Measurements from ENCODE around the gene KNCN. TPM values are rescaled to one million over a fixed set of nuclear protein-coding genes. Genes with fewer than 3 reads are reported as not detected.
A peak's percentile ranks its signal among the peaks of the same experiment; 100 is the strongest.

The KNCN gene
- under 1 TPM; 0.43 to 0.47 TPM for total RNA-seq
- polyA plus RNA-seq (ENCODE audit: insufficient read depth, low read depth, low replicate concordance): 4.0 TPM
- long read RNA-seq, donor 1: 0 reads
- long read RNA-seq, donor 2: 0 reads

DNA sequence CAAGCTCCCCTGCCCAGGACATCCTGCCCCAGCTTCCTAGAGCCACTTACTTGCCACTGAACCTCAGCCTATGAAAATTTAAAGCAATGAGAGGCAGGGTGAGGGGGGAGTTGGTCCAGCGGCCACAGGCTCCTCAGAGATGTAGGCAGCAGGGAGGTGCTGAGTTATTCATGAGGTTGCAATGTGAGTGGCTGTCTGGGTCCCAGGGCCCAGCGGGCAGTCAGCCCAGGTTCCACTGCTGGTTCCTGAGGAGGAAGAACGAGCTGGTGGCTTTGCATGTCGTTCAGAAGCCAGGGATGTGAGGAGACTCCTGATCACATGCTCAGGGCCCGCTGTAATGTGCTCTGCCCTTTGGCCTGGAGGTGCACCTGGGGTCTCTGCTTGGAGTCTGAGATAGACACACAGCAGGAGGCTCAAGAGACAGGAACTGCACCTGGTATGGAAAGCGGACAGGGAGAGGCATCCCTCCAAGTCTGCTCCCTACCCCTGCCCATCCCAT, at the start of gene KNCN:
Gene KNCN (minus strand): TSS at position 51 of the 499 bp plus-strand sequence. CDS start 432 bp downstream, outside the sequence.
- WGBS, 2 donors: 85 to 88% methylated on average over 6 of the region's 6 CpGs
- no peak for DNase-seq
- no peaks in the 10 kb centered on the region for H3K36me3 ChIP-seq (ENCODE audit: low read depth, missing control alignments)

DNA sequence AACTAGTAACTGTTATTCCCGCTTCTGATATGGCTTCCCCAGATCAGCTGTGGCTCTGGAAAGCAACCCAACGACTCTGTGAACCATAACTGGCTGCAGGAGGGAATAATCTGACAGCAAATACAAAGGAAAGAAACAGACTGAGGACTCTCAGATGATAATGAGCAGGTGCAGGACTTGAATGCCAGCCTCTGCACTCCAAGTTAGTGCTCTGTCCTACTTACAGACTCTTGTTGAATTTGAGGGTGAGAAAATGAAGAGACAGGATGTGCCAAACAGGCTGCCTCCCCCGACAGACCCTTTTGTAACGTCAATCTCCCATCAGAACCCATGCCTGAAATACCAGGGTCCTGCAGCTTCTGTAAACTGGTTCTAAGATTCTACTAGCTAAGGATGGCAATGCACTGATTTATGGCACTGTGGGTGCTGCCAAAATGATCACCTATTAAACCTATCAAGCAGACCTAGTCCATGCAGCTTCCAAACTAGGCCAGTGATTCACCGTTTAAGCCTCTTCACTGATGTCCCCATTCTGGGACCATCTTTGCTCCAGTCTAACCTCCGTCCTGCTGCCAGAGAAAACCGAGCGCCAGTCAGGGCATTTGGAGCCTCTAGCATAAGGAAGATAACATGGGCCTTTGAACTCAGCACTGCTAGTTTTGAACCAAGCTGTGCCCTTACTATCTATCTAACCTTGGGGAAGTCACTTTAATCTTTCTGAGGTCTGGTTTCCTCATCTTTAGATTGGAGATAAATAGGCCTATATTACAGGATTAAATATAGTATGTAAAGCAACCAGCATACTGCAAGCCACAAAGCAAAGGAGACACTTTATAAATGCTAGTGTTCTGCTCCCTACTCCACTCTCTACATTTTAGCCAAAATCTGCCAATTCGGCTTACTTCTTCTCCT, 47.9 kb upstream of the KNCN start:
- TF ChIP-seq POLR2A (IDR thresholded peaks at IDR 0.05) (no peak), CTCF (IDR thresholded peaks at IDR 0.05) (no peak)
- H3K9me3 ChIP-seq: no peaks in the 10 kb centered on the region
- 76 to 80% methylated on average over 9 of the region's 9 CpGs for WGBS, 2 donors
- no peak for DNase-seq
- intact Hi-C loops (cut with DNase I; ENCODE audit: low total_unique reads): no loop called here
- no peaks in the 10 kb centered on the region for H3K36me3 ChIP-seq (ENCODE audit: low read depth, missing control alignments)
- no peak overlapping the region for H3K27ac ChIP-seq
- H3K4me3 ChIP-seq: no peak overlapping the region
- no peaks in the 10 kb centered on the region for H3K27me3 ChIP-seq
- peaks cover 11% of the 10 kb centered on the region for H3K4me1 ChIP-seq

More for the DNA sequence above, at the start of gene KNCN:
- H3K9me3 ChIP-seq: no peaks in the 10 kb centered on the region
- TF ChIP-seq CTCF (IDR thresholded peaks at IDR 0.05) (no peak), POLR2A (IDR thresholded peaks at IDR 0.05) (no peak)
- no peak within 1 kb of the TSS for H3K27ac ChIP-seq
- no peak within 1 kb of the TSS for H3K4me3 ChIP-seq
- H3K27me3 ChIP-seq: no peaks in the 10 kb centered on the region
- intact Hi-C loops (cut with DNase I; ENCODE audit: low total_unique reads): no loop called here
- H3K4me1 ChIP-seq: no peaks in the 10 kb centered on the region

- peaks cover 3% of the 10 kb centered on the region for H3K4me1 ChIP-seq
- H3K27ac ChIP-seq: no peak overlapping the region
- H3K4me3 ChIP-seq: no peak overlapping the region
- no peaks in the 10 kb centered on the region for H3K9me3 ChIP-seq
- intact Hi-C loops (cut with DNase I; ENCODE audit: low total_unique reads): no loop called here
- WGBS, 2 donors: 92 to 96% methylated on average over 3 of the region's 3 CpGs
- DNase-seq: no peak
- no peaks in the 10 kb centered on the region for H3K27me3 ChIP-seq
- no peak for TF ChIP-seq POLR2A (IDR thresholded peaks at IDR 0.05)
- no peaks in the 10 kb centered on the region for H3K36me3 ChIP-seq (ENCODE audit: low read depth, missing control alignments)
These were observed 45.4 kb upstream of the KNCN start for GRCh38 chr1:46596846-46597245.

- DNase-seq: no peak
- no peaks in the 10 kb centered on the region for H3K27me3 ChIP-seq
- no peak overlapping the region for H3K4me3 ChIP-seq
- intact Hi-C loops (cut with DNase I; ENCODE audit: low total_unique reads): no loop called here
- no peaks in the 10 kb centered on the region for H3K36me3 ChIP-seq (ENCODE audit: low read depth, missing control alignments)
- H3K9me3 ChIP-seq: no peaks in the 10 kb centered on the region
- WGBS, 2 donors: 100% methylated on average over 1 of the region's 1 CpG
- peaks cover 3% of the 10 kb centered on the region for H3K4me1 ChIP-seq
- TF ChIP-seq POLR2A (IDR thresholded peaks at IDR 0.05) (no peak), CTCF (IDR thresholded peaks at IDR 0.05) (no peak)
- peak overlapping the region in 1 of 2 donors; percentile 11 for H3K27ac ChIP-seq
These were observed 44.6 kb upstream of the KNCN start for GRCh38 chr1:46596036-46596435.

DNA sequence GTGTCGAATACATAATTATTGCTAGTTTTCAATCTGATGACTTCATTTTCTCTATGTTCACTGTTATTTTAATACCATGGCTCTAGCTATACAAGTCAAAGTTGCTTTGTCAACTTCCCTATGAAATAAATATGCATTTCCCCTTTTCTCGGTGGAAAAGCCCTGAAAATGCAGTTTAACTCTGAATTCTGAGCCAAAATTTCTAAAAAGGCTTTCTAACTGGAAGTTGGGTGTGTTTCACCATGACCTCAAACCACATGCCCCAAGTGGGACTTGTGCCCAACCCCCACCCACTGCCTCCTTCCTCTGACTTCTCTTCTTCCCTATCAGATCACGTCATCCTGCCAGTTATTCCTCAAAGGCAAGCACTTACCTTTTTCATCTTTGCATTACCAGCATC, 43.7 kb upstream of the KNCN start:
- intact Hi-C loops (cut with DNase I; ENCODE audit: low total_unique reads): no loop called here
- Histone ChIP-seq H3K4me3 (no peak overlapping the region), H3K27ac (peak overlapping the region in 1 of 2 donors; percentile 11), H3K27me3 (no peaks in the 10 kb centered on the region), H3K9me3 (no peaks in the 10 kb centered on the region), H3K4me1 (peaks cover 3% of the 10 kb centered on the region), H3K36me3 (ENCODE audit: low read depth, missing control alignments) (no peaks in the 10 kb centered on the region)
- TF ChIP-seq CTCF (IDR thresholded peaks at IDR 0.05) (no peak), POLR2A (IDR thresholded peaks at IDR 0.05) (no peak)
- peak; percentile 49 for DNase-seq
- WGBS, 2 donors: 77 to 84% methylated on average over 3 of the region's 3 CpGs

All from testis (tissue), 5 donors.